ENCODE data around the gene C2orf69. TPM values are rescaled to one million over a fixed set of nuclear protein-coding genes. Genes with fewer than 3 reads are reported as not detected.

C2orf69 gene
- total and polyA plus RNA-seq, 7 donors, result 8.0 to 21.6 (median 13.0) TPM

GRCh38 chr2:199972088-199972626 is 61.1 kb downstream of the C2orf69 start:
- WGBS, 3 donors, result 84 to 92% (median 85%) methylated on average over 6 of the region's 6 CpGs
- DNase-seq (no peak), ATAC-seq (no peak)
- no peaks in the 10 kb centered on the region for H3K4me1 ChIP-seq
- TF ChIP-seq CTCF (IDR thresholded peaks at IDR 0.05), result no peak
- intact Hi-C loops (cut with DNase I), result loop anchor here in 1 of 2 donors (10.0 kb wide), 1 partner anchor 733 kb away; no protein-coding TSS in a partner anchor
- no peak overlapping the region for H3K4me3 ChIP-seq
- H3K9me3 ChIP-seq, result no peaks in the 10 kb centered on the region
- H3K27ac ChIP-seq, result no peak overlapping the region
- peaks cover 0 to 24% of the 10 kb centered on the region in 2 donors for H3K36me3 ChIP-seq (ENCODE audit: insufficient read depth in 1 of 2, low read depth in 1 of 2)
- H3K27me3 ChIP-seq (ENCODE audit: insufficient read depth in 3 of 3, low read length in 2 of 3), result no peaks in the 10 kb centered on the region

- TF ChIP-seq CTCF (IDR thresholded peaks at IDR 0.05), result peak; percentile 53
- no peak overlapping the region for H3K4me3 ChIP-seq
- intact Hi-C loops (cut with DNase I), result loop anchor here in 1 of 2 donors (10.0 kb wide), 1 partner anchor 731 kb away; no protein-coding TSS in a partner anchor
- H3K27ac ChIP-seq, result no peak overlapping the region
- ATAC-seq (peak in 2 of 4 donors; percentile 43 to 69), DNase-seq (no peak)
- 17 to 23% (median 18%) methylated on average over 2 of the region's 2 CpGs for WGBS, 3 donors
- no peaks in the 10 kb centered on the region for H3K9me3 ChIP-seq
- H3K4me1 ChIP-seq, result no peaks in the 10 kb centered on the region
- no peaks in the 10 kb centered on the region for H3K27me3 ChIP-seq (ENCODE audit: insufficient read depth in 3 of 3, low read length in 2 of 3)
- peaks cover 0 to 13% of the 10 kb centered on the region in 2 donors for H3K36me3 ChIP-seq (ENCODE audit: insufficient read depth in 1 of 2, low read depth in 1 of 2)
These were observed 62.6 kb downstream of the C2orf69 start for GRCh38 chr2:199973703-199974102.

- Histone ChIP-seq H3K36me3 (ENCODE audit: insufficient read depth in 1 of 2, low read depth in 1 of 2) (peaks cover 0 to 8% of the 10 kb centered on the region in 2 donors), H3K27ac (no peak overlapping the region), H3K4me3 (no peak overlapping the region), H3K9me3 (no peaks in the 10 kb centered on the region), H3K4me1 (no peaks in the 10 kb centered on the region), H3K27me3 (ENCODE audit: insufficient read depth in 3 of 3, low read length in 2 of 3) (no peaks in the 10 kb centered on the region)
- intact Hi-C loops (cut with DNase I), result loop anchor here in 1 of 2 donors (10.0 kb wide), 1 partner anchor 729 kb away; no protein-coding TSS in a partner anchor
- ATAC-seq (no peak), DNase-seq (no peak)
- 88 to 90% (median 88%) methylated on average over 3 of the region's 3 CpGs for WGBS, 3 donors
- no peak for TF ChIP-seq CTCF (IDR thresholded peaks at IDR 0.05)
These were observed 64.3 kb downstream of the C2orf69 start for GRCh38 chr2:199975273-199975895.

Other genes with a start within 250 kb of the C2orf69 start
- 10 to 100 TPM in 3 of 4 donors, 1 to 10 TPM in 1; 9.0 to 25.7 (median 22.3) TPM for gene FTCDNL1, start 60.1 kb upstream of the C2orf69 start, total RNA-seq
- 1 to 10 TPM; 4.9 to 6.8 (median 5.8) TPM for gene FTCDNL1, start 60.1 kb upstream of the C2orf69 start, polyA plus RNA-seq
- gene TYW5, start 44.2 kb downstream of the C2orf69 start, total RNA-seq, result 1 to 10 TPM; 2.8 to 4.5 (median 3.2) TPM
- gene TYW5, start 44.2 kb downstream of the C2orf69 start, polyA plus RNA-seq, result 1 to 10 TPM; 2.3 to 6.0 (median 4.4) TPM
- 10 to 100 TPM; 18.2 to 32.8 (median 21.8) TPM for gene MAIP1, start 44.3 kb downstream of the C2orf69 start, total RNA-seq
- 10 to 100 TPM; 27.7 to 52.3 (median 35.6) TPM for gene MAIP1, start 44.3 kb downstream of the C2orf69 start, polyA plus RNA-seq